HG02943 (cell line): ENCODE results near the gene PCDHB3.
"Not testable (repeated sequence)": the region's sequence is repeated elsewhere in the genome, so short reads cannot be mapped to it uniquely, and the experiment has no call there.

ENCODE experiments used
- ATAC-seq: cut with Tn5 transposase; IDR thresholded peaks from one replicate; pipeline ENCODE4 v1.9.1; 2021; ENCODE audit warnings: mild to moderate bottlenecking, low read depth, moderate library complexity; ENCODE audit not compliant: unreplicated experiment

Gene PCDHB3

GRCh38 chr5:141100243-141100805 is at the start of gene PCDHB3:
Gene PCDHB3, plus strand, starts transcription at chr5:141100473. Its CDS starts 177 bp downstream, at chr5:141100650.
- ATAC-seq, result no peak

GRCh38 chr5:141050622-141051520 is 49.4 kb upstream of the PCDHB3 start, which contains the start of gene PCDHB1:
Gene PCDHB1, plus strand, starts transcription at chr5:141051374. Its CDS starts 97 bp downstream, at chr5:141051471.
- no peak for ATAC-seq

- ATAC-seq, result no peak
These were observed 48.8 kb upstream of the PCDHB3 start for GRCh38 chr5:141051521-141051866.

GRCh38 chr5:141077826-141078225 is 22.4 kb upstream of the PCDHB3 start:
- no peak for ATAC-seq

GRCh38 chr5:141082228-141082627 is 18.0 kb upstream of the PCDHB3 start:
- ATAC-seq, result no peak

GRCh38 chr5:141084487-141084989 is 15.7 kb upstream of the PCDHB3 start:
- ATAC-seq, result no peak

- ATAC-seq, result no peak
These were observed 5.6 kb upstream of the PCDHB3 start, which contains the start of gene PCDHB2 for GRCh38 chr5:141094481-141095262. Gene PCDHB2, plus strand, starts transcription at chr5:141094615. Its CDS starts 176 bp downstream, at chr5:141094791.

- no peak for ATAC-seq
These were observed 5.0 kb upstream of the PCDHB3 start for GRCh38 chr5:141095263-141095641.

GRCh38 chr5:141096181-141096580 is 4.1 kb upstream of the PCDHB3 start:
- not testable (repeated sequence) for ATAC-seq

GRCh38 chr5:141096586-141096985 is 3.7 kb upstream of the PCDHB3 start:
- not testable (repeated sequence) for ATAC-seq

- no peak for ATAC-seq
These were observed 786 bp downstream of the PCDHB3 start for GRCh38 chr5:141101059-141101458.

- ATAC-seq, result not testable (repeated sequence)
These were observed 1.8 kb downstream of the PCDHB3 start for GRCh38 chr5:141102070-141102469.

- ATAC-seq, result not testable (repeated sequence)
These were observed 2.2 kb downstream of the PCDHB3 start for GRCh38 chr5:141102471-141102870.

GRCh38 chr5:141105350-141105749 is 5.1 kb downstream of the PCDHB3 start:
- ATAC-seq, result no peak

- ATAC-seq, result no peak
These were observed 19.0 kb downstream of the PCDHB3 start for GRCh38 chr5:141119250-141119649.

- no peak for ATAC-seq
These were observed 21.3 kb downstream of the PCDHB3 start, which contains the start of gene PCDHB4 for GRCh38 chr5:141121563-141121962. Gene PCDHB4, plus strand, starts transcription at chr5:141121818. Its CDS starts 181 bp downstream, at chr5:141121999.

- ATAC-seq, result no peak
These were observed 21.7 kb downstream of the PCDHB3 start for GRCh38 chr5:141121985-141122384.

- not testable (repeated sequence) for ATAC-seq
These were observed 23.3 kb downstream of the PCDHB3 start for GRCh38 chr5:141123396-141124135.

GRCh38 chr5:141127305-141127704 is 27.0 kb downstream of the PCDHB3 start:
- ATAC-seq, result no peak
